ENCODE measurements around the gene PLD3.

GRCh38 chr19:40410030-40410389 is 61.5 kb downstream of the PLD3 start:
- TF ChIP-seq GATA2 (IDR thresholded peaks at IDR 0.05; ENCODE audit: low read depth, low read length), result no peak
- no peak for TF ChIP-seq GATA3 (IDR thresholded peaks at IDR 0.05; ENCODE audit: low read depth, low read length)
